OCI-LY3 (cell line): ENCODE data around the gene NCCRP1.

ENCODE experiments used
- H2AFZ ChIP-seq: fragments of 200-600, 300-600 bp; shearing (Covaris generic); 2 replicates; pipeline ENCODE4 v1.6.0; 2014; ENCODE audit warnings: antibody characterized with exemption, low read depth, low read length
- H3K27ac ChIP-seq: fragments of 200-600, 300-600 bp; sonication (generic); 2 replicates; pipeline ENCODE4 v1.5.1; 2014; ENCODE audit warnings: mild to moderate bottlenecking, low read length, moderate library complexity, mixed read lengths
- H3K27me3 ChIP-seq: fragments of 200-600, 300-600 bp; sonication (generic); 2 replicates; pipeline ENCODE4 v1.6.1; 2014; ENCODE audit warnings: low read depth, low read length, mixed read lengths
- H3K36me3 ChIP-seq: fragments of 200-600, 300-600 bp; sonication (generic); replicated peaks from 2 replicates; pipeline ENCODE3; 2014; ENCODE audit warnings: low read depth, low read length, mixed read lengths
- H3K4me1 ChIP-seq: fragments of 300-600, 200-600 bp; sonication (generic); 2 replicates; pipeline ENCODE4 v1.6.1; 2014; ENCODE audit warnings: low read length, mixed read lengths
- H3K4me2 ChIP-seq: fragments of 200-600, 300-600 bp; sonication (generic); 2 replicates; pipeline ENCODE4 v1.6.1; 2014; ENCODE audit warnings: low read length, mixed read lengths
- H3K4me3 ChIP-seq: fragments of 300-600, 200-600 bp; sonication (generic); 2 replicates; pipeline ENCODE4 v1.5.1; 2014; ENCODE audit warnings: antibody characterized with exemption, mild to moderate bottlenecking, low read length, moderate library complexity
- H3K79me2 ChIP-seq: fragments of 300-600, 200-600 bp; shearing (Covaris generic); 2 replicates; pipeline ENCODE4 v1.6.1; 2014; ENCODE audit warnings: mild to moderate bottlenecking, low read length, mixed read lengths
- H3K9ac ChIP-seq: fragments of 300-600, 200-600 bp; shearing (Covaris generic); 2 replicates; pipeline ENCODE4 v1.6.0; 2014; ENCODE audit warnings: mild to moderate bottlenecking, low read length, moderate library complexity
- H3K9me3 ChIP-seq: fragments of 200-600, 300-600 bp; shearing (Covaris generic); 2 replicates; pipeline ENCODE4 v1.6.1; 2014; ENCODE audit warnings: low read length, mixed read lengths; ENCODE audit not compliant: insufficient read depth
- H4K20me1 ChIP-seq: fragments of 200-600, 300-600 bp; sonication (generic); 2 replicates; pipeline ENCODE4 v1.6.1; 2016; ENCODE audit warnings: low read length, mixed read lengths; ENCODE audit not compliant: insufficient read depth
- CTCF ChIP-seq: fragments of 200-600, 300-600 bp; sonication (generic); IDR thresholded peaks from 2 replicates; pipeline ENCODE4 v1.5.1; 2014; ENCODE audit warnings: antibody characterized with exemption, low read length, low read depth
- EZH2phosphoT487 ChIP-seq: fragments of 200-600 bp; shearing (Covaris generic); IDR thresholded peaks from 2 replicates; pipeline ENCODE4 v1.6.1; 2018; ENCODE audit warnings: antibody characterized with exemption, mixed run types, low read depth

Gene NCCRP1

DNA sequence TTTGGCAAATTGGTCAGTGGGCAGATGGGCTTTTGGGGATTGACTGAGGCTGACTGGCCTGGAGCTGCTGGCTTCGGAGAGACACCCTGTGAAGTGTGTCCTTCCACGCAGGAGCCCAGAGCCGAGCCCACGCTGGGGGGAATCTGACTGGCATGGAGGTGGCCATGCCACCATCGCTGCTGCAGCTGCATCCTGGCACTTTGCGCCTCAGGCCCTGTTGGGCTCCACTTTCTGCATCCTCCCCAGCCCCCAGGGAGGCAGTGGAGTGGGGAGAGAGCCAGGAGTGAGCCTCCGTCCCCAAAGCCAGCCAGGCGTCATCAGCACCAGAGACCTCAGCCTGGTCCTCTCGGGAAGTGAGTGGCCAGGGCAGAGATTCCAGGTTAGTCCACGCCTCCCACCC lies 17.0 kb upstream of the NCCRP1 start:
- Histone ChIP-seq H3K4me1 (no peaks in the 10 kb centered on the region), H3K27me3 (no peaks in the 10 kb centered on the region), H2AFZ (no peak overlapping the region), H3K27ac (no peak overlapping the region), H3K36me3 (peaks cover 3% of the 10 kb centered on the region), H3K9ac (no peak overlapping the region), H3K4me2 (no peak overlapping the region), H3K9me3 (no peaks in the 10 kb centered on the region), H3K4me3 (no peak overlapping the region), H3K79me2 (no peaks in the 10 kb centered on the region), H4K20me1 (no peaks in the 10 kb centered on the region)
- no peak for TF ChIP-seq EZH2phosphoT487
- TF ChIP-seq CTCF, result no peak

- Histone ChIP-seq H4K20me1 (no peaks in the 10 kb centered on the region), H3K9me3 (no peaks in the 10 kb centered on the region)
These were observed 16.0 kb upstream of the NCCRP1 start for GRCh38 chr19:39180749-39181148.

GRCh38 chr19:39181500-39182173 lies 15.1 kb upstream of the NCCRP1 start:
- H2AFZ ChIP-seq, result no peak overlapping the region
- H3K79me2 ChIP-seq, result no peaks in the 10 kb centered on the region
- no peaks in the 10 kb centered on the region for H3K9me3 ChIP-seq
- H3K36me3 ChIP-seq, result peaks cover 3% of the 10 kb centered on the region
- H3K4me3 ChIP-seq, result no peak overlapping the region
- no peak overlapping the region for H3K9ac ChIP-seq
- no peaks in the 10 kb centered on the region for H4K20me1 ChIP-seq
- no peak for TF ChIP-seq CTCF
- TF ChIP-seq EZH2phosphoT487, result no peak
- no peak overlapping the region for H3K27ac ChIP-seq
- H3K27me3 ChIP-seq, result no peaks in the 10 kb centered on the region
- no peak overlapping the region for H3K4me2 ChIP-seq
- H3K4me1 ChIP-seq, result no peaks in the 10 kb centered on the region

More at GRCh38 chr19:39180749-39181148, 16.0 kb upstream of the NCCRP1 start:
- no peak overlapping the region for H3K4me2 ChIP-seq
- no peaks in the 10 kb centered on the region for H3K4me1 ChIP-seq
- peaks cover 3% of the 10 kb centered on the region for H3K36me3 ChIP-seq
- no peak overlapping the region for H2AFZ ChIP-seq
- H3K4me3 ChIP-seq, result no peak overlapping the region
- H3K9ac ChIP-seq, result no peak overlapping the region
- no peaks in the 10 kb centered on the region for H3K27me3 ChIP-seq
- no peak for TF ChIP-seq CTCF
- TF ChIP-seq EZH2phosphoT487, result no peak
- H3K27ac ChIP-seq, result no peak overlapping the region
- H3K79me2 ChIP-seq, result no peaks in the 10 kb centered on the region

DNA sequence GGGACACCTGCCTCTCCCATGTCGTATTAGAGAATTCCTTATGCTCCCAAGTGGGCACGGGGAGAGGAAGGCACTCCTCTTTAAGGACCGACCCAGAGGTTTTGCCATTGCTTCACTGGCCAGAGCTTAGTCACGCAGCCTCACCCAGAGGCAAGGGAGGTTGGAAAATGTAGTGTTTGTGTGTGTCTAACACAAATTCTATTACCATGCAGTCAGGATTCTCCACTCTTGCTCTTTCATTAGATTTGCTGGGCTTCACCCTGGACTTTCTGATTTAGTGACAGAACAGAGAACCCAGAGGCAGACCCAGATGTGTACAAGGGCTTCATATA lies 14.6 kb upstream of the NCCRP1 start:
- H3K36me3 ChIP-seq, result peaks cover 3% of the 10 kb centered on the region
- no peak overlapping the region for H2AFZ ChIP-seq
- no peaks in the 10 kb centered on the region for H3K4me1 ChIP-seq
- no peak overlapping the region for H3K4me2 ChIP-seq
- TF ChIP-seq CTCF, result no peak
- no peak for TF ChIP-seq EZH2phosphoT487
- H3K9ac ChIP-seq, result no peak overlapping the region
- H3K27me3 ChIP-seq, result no peaks in the 10 kb centered on the region
- no peak overlapping the region for H3K27ac ChIP-seq
- no peak overlapping the region for H3K4me3 ChIP-seq
- no peaks in the 10 kb centered on the region for H3K9me3 ChIP-seq
- no peaks in the 10 kb centered on the region for H3K79me2 ChIP-seq
- H4K20me1 ChIP-seq, result no peaks in the 10 kb centered on the region
